NCI-H1417 treated with DMSO at 0.1 percent for 48 hours (cell line): Measurements from ENCODE around the gene LARGE2.

ENCODE experiments used
- DNase-seq: peaks from one replicate; lab custom pipeline; 2025; lab: John Stamatoyannopoulos, UW

LARGE2 gene

DNA sequence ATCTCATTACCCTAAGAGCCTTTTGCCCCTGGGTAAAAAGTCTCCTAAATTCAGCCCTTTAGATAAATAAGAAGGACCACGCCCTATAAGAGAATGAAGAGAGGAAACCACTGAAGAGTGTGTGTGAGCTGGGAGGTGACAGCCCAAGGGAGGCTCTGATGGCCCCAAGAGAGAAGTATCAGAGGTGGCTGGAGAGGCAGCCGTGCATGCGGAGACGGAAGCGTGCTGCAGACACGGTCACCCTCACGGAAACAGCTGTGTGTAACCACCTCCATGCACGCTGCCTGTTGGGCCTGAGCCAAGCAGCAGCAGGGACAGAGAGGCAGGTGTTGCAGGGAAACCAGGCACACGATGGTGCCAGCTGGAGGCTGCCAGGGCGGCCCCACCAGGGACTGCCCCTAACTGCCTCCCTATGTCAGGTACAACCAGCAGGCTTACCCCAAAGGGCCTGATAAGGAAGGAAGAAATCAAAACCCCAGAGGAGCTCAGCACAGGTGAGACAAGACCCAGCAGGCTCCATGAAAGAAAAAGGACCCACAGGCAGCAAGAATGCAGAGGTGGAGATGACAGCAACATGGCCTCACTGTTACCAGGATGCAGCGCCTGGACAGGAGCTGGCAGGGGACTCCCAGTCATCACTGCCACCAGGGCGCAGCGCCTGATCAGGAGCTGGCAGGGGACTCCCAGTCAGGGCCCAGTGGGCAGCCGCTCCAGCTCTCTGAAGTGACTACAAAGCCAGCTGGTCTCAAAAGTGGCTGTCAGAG, 7.8 kb downstream of the LARGE2 start:
- peak; percentile 31 for DNase-seq

GRCh38 chr11:45930951-45931570, 8.6 kb downstream of the LARGE2 start:
- DNase-seq: no peak

DNA sequence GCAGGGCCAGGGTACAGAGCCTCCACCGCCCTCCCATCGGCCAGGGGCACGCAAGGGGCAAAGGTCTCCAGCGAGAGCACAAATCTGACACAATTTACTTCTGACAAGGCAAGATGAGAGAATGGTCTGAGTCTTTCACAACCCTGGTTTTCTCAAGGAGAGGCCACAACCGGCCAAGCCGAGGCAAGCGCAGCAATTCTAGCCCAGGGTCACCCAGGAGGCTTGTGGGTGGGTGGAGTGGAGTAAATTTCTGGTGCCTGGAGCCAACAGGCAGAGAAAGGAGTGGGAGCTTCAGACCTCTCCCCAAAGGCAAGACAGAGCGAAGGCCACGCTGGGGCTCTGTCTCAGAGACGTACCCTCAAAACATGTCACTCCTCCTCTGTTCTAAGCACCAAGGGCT, 9.3 kb downstream of the LARGE2 start:
- DNase-seq: no peak

DNA sequence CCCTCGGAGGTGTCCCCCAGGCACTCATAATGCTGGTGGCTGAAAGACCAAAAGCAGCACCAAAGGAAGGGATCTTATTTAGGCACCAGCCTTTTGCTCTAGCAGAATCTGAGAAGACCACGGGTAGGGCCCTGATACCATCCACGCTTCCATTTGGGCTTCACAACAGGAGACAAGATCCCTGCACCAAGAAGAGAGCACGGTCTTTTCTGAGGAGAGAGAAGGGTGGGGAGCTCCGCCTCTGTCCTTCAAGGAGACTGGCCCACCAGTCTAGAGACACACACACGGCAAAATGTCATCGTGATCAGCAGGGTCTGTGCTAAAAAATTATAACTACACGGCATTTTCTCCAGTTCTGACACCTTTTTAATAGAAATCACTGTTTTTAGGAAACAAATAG, 9.8 kb downstream of the LARGE2 start:
- no peak for DNase-seq

- no peak for DNase-seq
Measured at GRCh38 chr11:45933131-45933831, 10.8 kb downstream of the LARGE2 start.

DNA sequence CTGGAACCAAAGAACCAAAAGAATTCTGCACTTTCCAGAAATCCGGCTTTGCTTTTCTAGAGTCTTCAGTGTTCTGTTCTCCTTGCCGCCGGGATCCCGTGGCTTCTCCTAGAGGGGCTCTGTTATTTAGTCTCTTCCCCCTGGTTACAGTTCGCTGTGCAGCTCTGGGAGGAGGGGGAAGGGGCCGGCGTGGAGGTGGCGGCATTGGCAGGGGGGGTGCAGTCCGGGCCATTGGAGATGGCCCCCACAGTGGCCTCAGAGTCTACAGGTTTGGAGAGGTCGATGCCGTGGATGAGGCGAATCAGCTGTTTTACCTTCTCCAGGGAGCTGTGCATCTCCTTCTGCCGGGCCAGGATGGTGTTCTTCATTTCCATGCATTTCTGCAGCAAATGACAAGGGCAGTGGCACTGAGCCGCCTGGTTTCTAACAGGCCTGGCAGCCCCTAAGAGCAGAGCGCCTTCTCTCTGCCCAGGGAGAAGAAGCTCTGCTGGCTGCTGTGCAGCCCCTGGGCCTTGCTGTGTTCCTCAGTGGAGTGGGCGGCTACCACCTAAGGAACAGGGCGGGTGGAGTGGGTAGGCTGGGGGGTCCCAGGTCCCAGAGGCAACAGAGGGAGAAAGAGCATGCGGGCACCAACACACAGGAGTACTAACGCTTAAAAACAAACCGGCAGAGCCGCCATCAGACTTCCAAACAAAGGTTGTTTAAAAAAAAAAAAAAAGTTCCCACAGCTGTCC, 11.6 kb downstream of the LARGE2 start:
- no peak for DNase-seq

- DNase-seq: no peak
Measured at GRCh38 chr11:45934580-45935318, 12.3 kb downstream of the LARGE2 start.

DNA sequence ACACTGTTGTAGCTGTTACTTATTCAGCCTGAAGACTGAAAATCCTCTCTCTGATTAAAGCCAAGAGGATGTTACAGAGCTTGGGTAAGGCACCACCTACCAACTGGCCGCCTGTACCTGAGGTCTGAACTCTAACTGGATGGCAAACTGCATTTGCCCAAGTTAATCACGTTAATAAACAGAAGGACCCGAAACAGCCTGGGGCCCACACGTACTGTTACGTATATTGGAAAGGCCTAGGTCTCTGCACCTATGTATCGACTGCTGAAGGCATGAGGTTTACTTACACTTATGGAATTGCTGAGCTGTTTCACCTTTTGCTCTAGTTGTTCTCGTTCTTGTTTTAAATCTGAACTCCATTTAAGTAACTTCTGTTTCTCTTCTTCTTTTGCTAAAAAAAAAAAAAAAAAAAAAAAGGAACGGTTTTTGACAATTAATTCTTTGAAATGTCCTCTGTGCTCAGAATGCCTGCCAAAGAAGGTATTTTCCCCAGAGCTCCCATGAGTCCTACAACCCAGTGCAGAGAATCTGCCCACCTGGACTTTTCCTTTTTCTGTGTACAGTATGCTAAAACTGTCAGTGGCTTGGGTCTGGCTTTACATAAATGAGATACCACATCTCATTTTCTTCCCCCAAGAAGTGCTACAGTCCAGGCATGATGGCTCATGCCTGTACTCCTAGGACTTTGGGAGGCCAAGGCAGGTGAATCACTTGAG, 13.1 kb downstream of the LARGE2 start:
- no peak for DNase-seq

DNA sequence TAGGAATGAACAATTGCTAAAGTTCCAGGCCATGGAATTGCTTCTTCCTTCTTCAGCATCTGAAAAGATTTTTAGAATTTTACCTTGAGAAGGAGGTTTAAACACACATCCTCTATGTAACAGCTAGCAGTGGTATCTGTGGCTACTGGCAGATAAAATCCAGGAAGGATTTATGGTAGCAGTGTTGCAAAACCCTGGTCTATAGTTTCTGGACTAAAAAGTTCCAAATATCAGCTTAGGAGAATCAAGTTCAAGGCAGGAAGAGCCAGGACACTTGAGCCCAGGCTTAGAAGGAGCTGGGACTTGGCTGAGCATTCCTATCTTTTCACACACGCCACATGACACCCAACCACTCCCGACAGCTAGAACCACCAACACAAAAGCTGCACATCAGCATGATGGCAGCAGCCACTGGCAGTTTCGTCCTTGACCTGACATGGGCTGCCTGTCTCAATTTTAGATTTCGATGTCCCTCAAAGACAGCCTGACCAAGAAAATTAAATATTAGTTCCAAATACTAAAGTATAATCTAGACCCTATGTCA, 14.1 kb downstream of the LARGE2 start:
- no peak for DNase-seq

DNA sequence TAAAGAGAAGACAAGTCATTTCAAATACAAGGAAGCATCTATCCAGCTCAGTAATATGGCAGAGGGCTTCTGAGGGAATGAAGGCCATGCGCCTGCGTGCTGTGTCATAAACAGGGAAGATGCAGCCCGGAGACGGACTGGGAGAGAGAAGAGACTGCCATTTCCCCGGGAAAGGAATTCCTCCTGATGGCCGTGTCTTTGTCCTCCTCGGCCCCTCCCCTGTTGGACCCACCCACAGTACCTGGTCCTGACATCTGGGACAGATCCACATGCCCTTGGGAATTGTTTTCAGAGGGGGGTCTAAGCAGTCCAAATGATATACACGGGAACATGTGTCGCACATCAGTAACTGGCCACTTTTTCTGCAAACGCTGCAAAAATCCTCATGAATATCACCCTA, 15.5 kb downstream of the LARGE2 start:
- DNase-seq: no peak

DNA sequence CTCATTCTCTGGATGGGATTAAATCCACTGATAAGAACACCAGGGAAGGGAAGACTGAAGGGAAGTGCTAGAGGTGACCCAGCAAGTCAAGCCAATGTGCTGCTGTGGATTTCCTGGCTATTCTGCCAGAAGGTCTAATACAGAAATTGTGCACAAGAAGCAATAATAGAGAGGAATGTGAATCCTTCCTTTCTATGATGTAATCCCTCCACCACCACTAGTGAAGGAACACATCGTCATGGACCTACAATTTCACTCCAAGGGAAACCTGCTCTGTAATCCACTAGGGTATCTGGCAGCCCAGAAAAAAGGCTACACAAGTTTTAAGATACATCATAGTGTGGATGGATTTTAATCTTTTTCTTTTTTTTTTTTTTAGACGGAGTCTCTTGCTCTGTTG, 17.4 kb downstream of the LARGE2 start:
- DNase-seq: no peak

GRCh38 chr11:45941285-45941684, 18.8 kb downstream of the LARGE2 start:
- no peak for DNase-seq

DNA sequence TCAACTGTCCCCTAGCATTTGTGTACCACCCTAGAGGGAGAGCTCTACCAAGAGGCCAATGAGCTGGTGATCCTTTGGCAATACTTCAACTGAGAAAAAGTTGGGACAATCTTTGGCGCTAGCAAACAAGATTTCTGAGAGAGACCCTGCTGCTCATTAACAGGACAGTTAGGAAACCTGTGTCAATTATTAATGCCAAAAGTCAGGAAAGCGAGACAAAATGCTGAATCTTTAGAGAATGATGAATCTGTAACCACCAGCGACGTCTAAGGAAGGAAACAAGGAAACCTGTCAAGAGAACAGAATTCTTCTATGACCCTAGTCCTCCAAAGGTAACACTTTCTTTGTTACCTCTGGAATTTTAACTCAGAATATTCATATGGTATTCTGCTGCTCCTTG, 19.9 kb downstream of the LARGE2 start:
- no peak for DNase-seq

DNA sequence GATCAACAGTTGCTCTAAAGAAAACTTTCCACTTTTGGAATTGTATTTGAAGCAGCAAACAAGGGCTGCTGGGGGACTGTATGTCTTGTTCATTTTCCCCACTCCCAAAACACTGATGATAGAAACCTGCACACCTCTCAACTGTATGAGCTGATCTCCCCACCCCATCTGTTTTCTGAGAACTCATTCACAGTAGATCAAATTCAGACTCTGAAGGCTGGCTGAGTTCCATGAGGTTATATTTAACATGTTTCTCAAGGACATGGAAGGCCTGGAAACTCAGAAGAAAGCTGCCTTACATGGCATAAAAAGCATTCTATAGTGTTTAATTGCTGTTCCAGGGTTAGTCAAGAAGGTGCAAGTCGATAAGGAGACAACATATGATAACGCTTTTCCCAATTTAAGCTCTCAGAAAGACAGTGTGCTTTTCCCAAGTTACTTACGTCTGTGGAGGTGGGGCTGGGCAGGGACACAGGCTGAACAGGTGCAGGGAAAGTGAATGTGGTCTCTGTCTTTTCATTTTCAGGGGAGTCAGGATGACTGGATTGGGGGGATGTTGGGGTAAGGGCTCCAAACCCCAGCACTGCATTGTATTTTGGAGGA, 23.0 kb downstream of the LARGE2 start:
- DNase-seq: no peak

DNA sequence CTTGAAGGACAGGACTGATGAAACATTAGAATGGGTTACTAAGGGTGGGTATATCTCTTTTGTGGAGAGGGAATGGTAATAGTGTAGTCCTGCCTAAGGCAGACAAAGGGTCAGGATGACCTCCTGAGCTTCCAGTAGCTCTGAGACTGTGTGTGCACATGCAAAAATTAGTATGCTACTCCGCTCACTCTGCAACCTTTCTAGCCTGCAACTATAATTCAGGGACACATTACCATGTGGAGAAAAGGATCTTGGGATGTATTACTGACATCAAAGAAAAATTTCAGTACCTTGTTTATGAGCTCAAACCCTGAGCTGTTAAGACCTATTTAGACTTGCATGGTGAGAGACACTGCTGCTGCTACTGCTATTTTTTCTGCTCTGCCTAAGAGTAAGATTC, 25.4 kb downstream of the LARGE2 start:
- no peak for DNase-seq

GRCh38 chr11:45948356-45948755, 25.9 kb downstream of the LARGE2 start:
- DNase-seq: no peak

GRCh38 chr11:45949992-45950407, 27.5 kb downstream of the LARGE2 start:
- no peak for DNase-seq

- no peak for DNase-seq
Measured at GRCh38 chr11:45959851-45960250, 37.4 kb downstream of the LARGE2 start.

- no peak for DNase-seq
Measured at GRCh38 chr11:45960387-45961095, 38.1 kb downstream of the LARGE2 start.

- DNase-seq: no peak
Measured at GRCh38 chr11:45961751-45962240, 39.3 kb downstream of the LARGE2 start.
